Measurements from ENCODE around the gene ERBB4.

Gene ERBB4

DNA sequence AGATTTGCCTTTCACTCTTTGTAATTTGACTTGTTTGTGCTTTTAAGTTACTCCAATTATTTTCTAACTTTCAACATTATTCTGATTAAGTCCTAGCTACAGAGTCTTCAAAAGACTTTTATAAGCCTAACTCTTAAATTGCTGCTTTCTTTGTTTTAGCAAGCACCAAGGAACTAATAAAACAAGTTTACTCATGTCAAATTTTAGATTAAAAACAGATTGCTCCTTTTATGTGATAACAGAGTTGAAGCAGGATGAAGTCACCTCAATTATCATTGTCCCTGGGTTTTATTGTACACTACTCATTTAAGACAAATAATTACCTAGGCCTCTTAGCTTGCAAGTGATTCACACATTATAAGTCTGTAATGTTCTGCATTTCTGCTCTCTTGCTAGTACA is 678.4 kb downstream of the ERBB4 start:
- Histone ChIP-seq H3K4me1 (ENCODE audit: low read length) (no peaks in the 10 kb centered on the region), H2AFZ (ENCODE audit: low read length) (no peak overlapping the region), H3K79me2 (ENCODE audit: low read length) (no peaks in the 10 kb centered on the region)

GRCh38 chr2:211854832-211855231 is 683.8 kb downstream of the ERBB4 start:
- Histone ChIP-seq H3F3A (ENCODE audit: insufficient read depth, low read length) (no peaks in the 10 kb centered on the region), H2AFZ (ENCODE audit: low read length) (no peak overlapping the region), H3K4me2 (ENCODE audit: low read depth, low read length) (no peak overlapping the region), H3K4me1 (ENCODE audit: low read length) (no peaks in the 10 kb centered on the region), H4K20me1 (ENCODE audit: insufficient read depth, low read length) (no peaks in the 10 kb centered on the region), H3K27ac (ENCODE audit: low read length) (no peak overlapping the region), H3K4me3 (ENCODE audit: low read length) (no peak overlapping the region), H3K79me2 (ENCODE audit: low read length) (no peaks in the 10 kb centered on the region), H3K9me3 (replicated peaks; ENCODE audit: insufficient read depth, low read length) (no peaks in the 10 kb centered on the region), H3K9ac (ENCODE audit: low read length) (no peak overlapping the region), H3K27me3 (replicated peaks; ENCODE audit: insufficient read depth, low read length) (no peaks in the 10 kb centered on the region), H3K9me2 (replicated peaks; ENCODE audit: insufficient read depth, low read length) (no peaks in the 10 kb centered on the region), H3K36me3 (replicated peaks; ENCODE audit: insufficient read depth, low read length) (no peaks in the 10 kb centered on the region)
- DNase-seq = no peak
- TF ChIP-seq EZH2phosphoT487 (IDR thresholded peaks at IDR 0.05; ENCODE audit: low read length) = no peak
- no peak for TF ChIP-seq CTCF (IDR thresholded peaks at IDR 0.05; ENCODE audit: low read length)
- TF ChIP-seq EZH2 (optimal IDR thresholded peaks at IDR 0.05; ENCODE audit: low read depth, low read length) = no peak

More for the DNA sequence above, 678.4 kb downstream of the ERBB4 start:
- Histone ChIP-seq H3F3A (ENCODE audit: insufficient read depth, low read length) (no peaks in the 10 kb centered on the region), H3K27ac (ENCODE audit: low read length) (no peak overlapping the region), H3K9me2 (replicated peaks; ENCODE audit: insufficient read depth, low read length) (no peaks in the 10 kb centered on the region), H3K36me3 (replicated peaks; ENCODE audit: insufficient read depth, low read length) (no peaks in the 10 kb centered on the region), H3K9ac (ENCODE audit: low read length) (no peak overlapping the region), H4K20me1 (ENCODE audit: insufficient read depth, low read length) (no peaks in the 10 kb centered on the region), H3K4me3 (ENCODE audit: low read length) (no peak overlapping the region), H3K4me2 (ENCODE audit: low read depth, low read length) (no peak overlapping the region), H3K27me3 (replicated peaks; ENCODE audit: insufficient read depth, low read length) (no peaks in the 10 kb centered on the region), H3K9me3 (replicated peaks; ENCODE audit: insufficient read depth, low read length) (no peaks in the 10 kb centered on the region)
- TF ChIP-seq EZH2 (optimal IDR thresholded peaks at IDR 0.05; ENCODE audit: low read depth, low read length) (no peak), EZH2phosphoT487 (IDR thresholded peaks at IDR 0.05; ENCODE audit: low read length) (no peak), CTCF (IDR thresholded peaks at IDR 0.05; ENCODE audit: low read length) (no peak)
- DNase-seq = no peak

DNA sequence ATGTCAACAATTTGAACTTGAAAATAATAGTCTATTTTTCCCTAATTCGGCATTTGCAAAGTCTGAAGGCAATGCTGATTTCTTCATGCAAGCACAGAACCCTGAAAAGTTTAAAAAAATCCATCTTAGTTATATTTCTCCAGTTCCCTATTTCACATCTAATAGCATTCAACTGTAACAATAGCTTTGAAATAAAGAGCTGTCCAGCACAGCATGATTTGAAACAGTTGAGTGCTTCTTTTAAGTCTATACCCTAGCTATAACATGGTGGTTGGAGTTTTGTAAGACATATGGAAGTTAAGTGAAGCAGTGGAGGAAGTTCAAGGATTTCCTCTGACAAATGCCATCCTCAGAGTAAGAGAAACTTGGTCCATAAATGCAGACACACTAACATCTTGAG is 691.9 kb downstream of the ERBB4 start:
- Histone ChIP-seq H3K9ac (ENCODE audit: low read length) (no peak overlapping the region), H3K27ac (ENCODE audit: low read length) (no peak overlapping the region), H3K9me3 (replicated peaks; ENCODE audit: insufficient read depth, low read length) (no peaks in the 10 kb centered on the region), H3K9me2 (replicated peaks; ENCODE audit: insufficient read depth, low read length) (no peaks in the 10 kb centered on the region), H3K27me3 (replicated peaks; ENCODE audit: insufficient read depth, low read length) (no peaks in the 10 kb centered on the region), H3K4me3 (ENCODE audit: low read length) (no peak overlapping the region), H3K4me2 (ENCODE audit: low read depth, low read length) (no peak overlapping the region), H2AFZ (ENCODE audit: low read length) (no peak overlapping the region), H3F3A (ENCODE audit: insufficient read depth, low read length) (no peaks in the 10 kb centered on the region), H4K20me1 (ENCODE audit: insufficient read depth, low read length) (no peaks in the 10 kb centered on the region), H3K36me3 (replicated peaks; ENCODE audit: insufficient read depth, low read length) (no peaks in the 10 kb centered on the region), H3K79me2 (ENCODE audit: low read length) (no peaks in the 10 kb centered on the region), H3K4me1 (ENCODE audit: low read length) (no peaks in the 10 kb centered on the region)
- no peak for TF ChIP-seq EZH2 (optimal IDR thresholded peaks at IDR 0.05; ENCODE audit: low read depth, low read length)
- no peak for TF ChIP-seq EZH2phosphoT487 (IDR thresholded peaks at IDR 0.05; ENCODE audit: low read length)
- no peak for TF ChIP-seq CTCF (IDR thresholded peaks at IDR 0.05; ENCODE audit: low read length)
- no peak for DNase-seq

All from MM.1S (cell line).